DMS114 treated with DMSO at 0.1 percent for 48 hours (cell line): ENCODE data around the gene VDAC2.
A peak's percentile ranks its signal among the peaks of the same experiment; 100 is the strongest.
"Not testable (repeated sequence)": the region's sequence is repeated elsewhere in the genome, so short reads cannot be mapped to it uniquely, and the experiment has no call there.

Experiments
- DNase-seq: peaks from one replicate; lab custom pipeline; 2025; ENCODE audit not compliant: unreplicated experiment; lab: John Stamatoyannopoulos, UW

The VDAC2 gene

GRCh38 chr10:75199949-75200348, 10.6 kb upstream of the VDAC2 start:
- not testable (repeated sequence) for DNase-seq

- DNase-seq = no peak
Measured at GRCh38 chr10:75201793-75202307, 8.7 kb upstream of the VDAC2 start.

- DNase-seq = no peak
Measured at GRCh38 chr10:75202321-75203045, 8.1 kb upstream of the VDAC2 start.

GRCh38 chr10:75203046-75203620, 7.5 kb upstream of the VDAC2 start:
- DNase-seq = not testable (repeated sequence)

- DNase-seq = no peak
Measured at GRCh38 chr10:75203724-75204123, 6.9 kb upstream of the VDAC2 start.

- DNase-seq = no peak
Measured at GRCh38 chr10:75205908-75206307, 4.7 kb upstream of the VDAC2 start.

GRCh38 chr10:75206638-75207037, 4.0 kb upstream of the VDAC2 start:
- DNase-seq = not testable (repeated sequence)

- no peak for DNase-seq
Measured at GRCh38 chr10:75207079-75207856, 3.3 kb upstream of the VDAC2 start.

- DNase-seq = no peak
Measured at GRCh38 chr10:75207857-75208144, 2.8 kb upstream of the VDAC2 start.

- DNase-seq = no peak
Measured at GRCh38 chr10:75208181-75208580, 2.4 kb upstream of the VDAC2 start.

- DNase-seq = no peak
Measured at GRCh38 chr10:75209086-75209920, 1.3 kb upstream of the VDAC2 start.

- DNase-seq = peak; percentile 66
Measured at GRCh38 chr10:75209921-75210281, 695 bp upstream of the VDAC2 start.

- DNase-seq = no peak
Measured at GRCh38 chr10:75211007-75211691, 553 bp downstream of the VDAC2 start.

- no peak for DNase-seq
Measured at GRCh38 chr10:75212343-75212742, 1.7 kb downstream of the VDAC2 start.

GRCh38 chr10:75220274-75220673, 9.7 kb downstream of the VDAC2 start:
- no peak for DNase-seq

- not testable (repeated sequence) for DNase-seq
Measured at GRCh38 chr10:75221492-75221891, 10.9 kb downstream of the VDAC2 start.

- no peak for DNase-seq
Measured at GRCh38 chr10:75223507-75223906, 12.9 kb downstream of the VDAC2 start.

GRCh38 chr10:75226095-75226494, 15.5 kb downstream of the VDAC2 start:
- DNase-seq = no peak

- no peak for DNase-seq
Measured at GRCh38 chr10:75226656-75227055, 16.1 kb downstream of the VDAC2 start.

- no peak for DNase-seq
Measured at GRCh38 chr10:75228278-75228677, 17.7 kb downstream of the VDAC2 start.

- no peak for DNase-seq
Measured at GRCh38 chr10:75228834-75229233, 18.2 kb downstream of the VDAC2 start.
